Thyroid gland (tissue), 4 donors: Measurements from ENCODE around the gene PTPRC.

ENCODE experiments used
- CTCF ChIP-seq, 6 experiments: fragments of 200-600 bp in 3 of 6; fragments of 450-650 bp in 3 of 6; sonication (generic) in 3 of 6; IDR thresholded peaks; one replicate each; pipeline ENCODE4 v1.5.1; 2016 to 2019; ENCODE audit warnings: antibody characterized with exemption in 6 of 6, mild to moderate bottlenecking in 2 of 6, inconsistent platforms in 1 of 6, moderate library complexity in 1 of 6
- POLR2A ChIP-seq, 2 donors: fragments of 450-650 bp; IDR thresholded peaks; one replicate each; pipeline ENCODE4 v1.6.1; 2017; ENCODE audit warnings: antibody characterized with exemption in 2 of 2, mild to moderate bottlenecking in 2 of 2, moderate library complexity in 1 of 2

GRCh38 chr1:198776602-198777029, 137.8 kb downstream of the PTPRC start:
- no peak for TF ChIP-seq CTCF (IDR thresholded peaks at IDR 0.05)
- no peak for TF ChIP-seq POLR2A (IDR thresholded peaks at IDR 0.05)
